ENCODE data around the gene PECR.

DNA sequence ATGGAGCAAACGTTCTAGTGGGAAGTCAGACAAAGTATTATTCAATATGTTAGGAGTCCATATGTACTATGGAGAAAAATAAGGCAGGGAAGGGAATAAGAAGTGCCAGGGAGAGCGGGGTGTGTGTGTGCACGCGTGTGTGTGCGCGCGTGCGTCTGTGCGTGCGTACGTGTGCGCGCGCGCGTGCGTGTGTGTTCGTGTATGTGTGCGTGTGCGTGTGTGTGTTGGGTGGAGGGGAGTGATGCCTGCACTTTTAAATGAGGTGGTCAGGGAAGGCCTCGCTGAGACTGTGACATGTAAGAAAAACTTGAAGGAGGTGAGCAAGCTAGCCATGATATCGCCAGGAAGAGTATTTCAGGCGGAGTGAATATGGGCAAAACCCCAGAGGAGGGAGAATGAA, 66.6 kb downstream of the PECR start:
- TF ChIP-seq, protein P1, sequence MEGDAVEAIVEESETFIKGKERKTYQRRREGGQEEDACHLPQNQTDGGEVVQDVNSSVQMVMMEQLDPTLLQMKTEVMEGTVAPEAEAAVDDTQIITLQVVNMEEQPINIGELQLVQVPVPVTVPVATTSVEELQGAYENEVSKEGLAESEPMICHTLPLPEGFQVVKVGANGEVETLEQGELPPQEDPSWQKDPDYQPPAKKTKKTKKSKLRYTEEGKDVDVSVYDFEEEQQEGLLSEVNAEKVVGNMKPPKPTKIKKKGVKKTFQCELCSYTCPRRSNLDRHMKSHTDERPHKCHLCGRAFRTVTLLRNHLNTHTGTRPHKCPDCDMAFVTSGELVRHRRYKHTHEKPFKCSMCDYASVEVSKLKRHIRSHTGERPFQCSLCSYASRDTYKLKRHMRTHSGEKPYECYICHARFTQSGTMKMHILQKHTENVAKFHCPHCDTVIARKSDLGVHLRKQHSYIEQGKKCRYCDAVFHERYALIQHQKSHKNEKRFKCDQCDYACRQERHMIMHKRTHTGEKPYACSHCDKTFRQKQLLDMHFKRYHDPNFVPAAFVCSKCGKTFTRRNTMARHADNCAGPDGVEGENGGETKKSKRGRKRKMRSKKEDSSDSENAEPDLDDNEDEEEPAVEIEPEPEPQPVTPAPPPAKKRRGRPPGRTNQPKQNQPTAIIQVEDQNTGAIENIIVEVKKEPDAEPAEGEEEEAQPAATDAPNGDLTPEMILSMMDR (IDR thresholded peaks at IDR 0.05) = no peak
- no peak for TF ChIP-seq POLR2A (IDR thresholded peaks at IDR 0.05)
